ENCODE data around the gene AHSG.

- TF ChIP-seq CTCF (IDR thresholded peaks at IDR 0.05) (no peak), POLR2A (IDR thresholded peaks at IDR 0.05) (no peak)
Measured at GRCh38 chr3:186625600-186626042, 12.8 kb downstream of the AHSG start.
